SK-N-SH treated with all-trans-retinoic acid at 6 μM for 48 hours (cell line): ENCODE results near the gene ANGPTL1.

Source experiments
- BACH2 ChIP-seq: fragments of 250-450 bp; sonication (Bioruptor Pico); IDR thresholded peaks from 2 replicates; pipeline ENCODE4 v1.9.0; 2021; ENCODE audit warnings: mild to moderate bottlenecking, borderline replicate concordance
- ZFP30 ChIP-seq: fragments of 450-650 bp; formaldehyde crosslinking; IDR thresholded peaks from 2 replicates; pipeline ENCODE4 v1.5.0; 2022; ENCODE audit warnings: mild to moderate bottlenecking, moderate library complexity

- TF ChIP-seq BACH2 (CRISPR knock-in tag) (no peak), ZFP30 (CRISPR knock-in tag) (no peak)
Measured at GRCh38 chr1:178862864-178863263, 8.0 kb downstream of the ANGPTL1 start.
